ENCODE data around the gene BPNT1. TPM values are rescaled to one million over a fixed set of nuclear protein-coding genes. Genes with fewer than 3 reads are reported as not detected.

Gene BPNT1
- total RNA-seq, 2 experiments from 2014 or later: 1.1 to 2.5 TPM

GRCh38 chr1:220031287-220031686 is 58.3 kb downstream of the BPNT1 start:
- POLR2A ChIA-PET: interaction anchor here (1.5 kb wide), 1 partner anchor 58 kb away, joined by 5 read pairs; the partner anchor contains the start of gene BPNT1
- TF ChIP-seq CTCF (IDR thresholded peaks at IDR 0.05): no peak
- H3K27ac Mint-ChIP-seq: no peak overlapping the region
- ATAC-seq (ENCODE audit: poor library complexity) (no peak), DNase-seq (no peak)
- Histone ChIP-seq H3K27me3 (ENCODE audit: control insufficient read depth in 1 of 2, insufficient read depth in 2 of 2, low read length in 2 of 2) (no peaks in the 10 kb centered on the region), H3K9me3 (ENCODE audit: control insufficient read depth in 1 of 2, insufficient read depth in 1 of 2, low read length in 2 of 2) (no peaks in the 10 kb centered on the region), H3K27ac (ENCODE audit: low read depth in 1 of 2, low read length in 2 of 2) (no peak overlapping the region), H3K4me3 (ENCODE audit: low read length) (no peak overlapping the region), H3K36me3 (ENCODE audit: insufficient read depth, low read length) (peaks cover 54% of the 10 kb centered on the region), H3K4me1 (ENCODE audit: insufficient read depth, low read length) (no peaks in the 10 kb centered on the region)
- no peaks in the 10 kb centered on the region for H3K9me3 Mint-ChIP-seq
- H3K36me3 Mint-ChIP-seq (ENCODE audit: low read depth): peaks cover 81% of the 10 kb centered on the region
- H3K27me3 Mint-ChIP-seq: no peaks in the 10 kb centered on the region
- CTCF ChIA-PET: no interaction called here
- intact Hi-C loops (cut with DNase I, micrococcal nuclease): no loop called here
- no peak overlapping the region for H3K4me3 Mint-ChIP-seq
- H3K4me1 Mint-ChIP-seq (ENCODE audit: low read depth): peaks cover 6% of the 10 kb centered on the region

GRCh38 chr1:220028346-220028895 is 61.2 kb downstream of the BPNT1 start:
- H3K27ac Mint-ChIP-seq: no peak overlapping the region
- CTCF ChIA-PET: interaction anchor here (1.2 kb wide), 1 partner anchor 18 kb away, joined by 3 read pairs; the partner anchor contains the start of gene EPRS1

GRCh38 chr1:220019071-220019470 is 70.5 kb downstream of the BPNT1 start:
- CTCF ChIA-PET: no interaction called here
- Histone ChIP-seq H3K36me3 (ENCODE audit: insufficient read depth, low read length) (peaks cover 71% of the 10 kb centered on the region), H3K4me1 (ENCODE audit: insufficient read depth, low read length) (no peaks in the 10 kb centered on the region), H3K4me3 (ENCODE audit: low read length) (no peak overlapping the region), H3K27ac (ENCODE audit: low read depth in 1 of 2, low read length in 2 of 2) (no peak overlapping the region), H3K27me3 (ENCODE audit: control insufficient read depth in 1 of 2, insufficient read depth in 2 of 2, low read length in 2 of 2) (no peaks in the 10 kb centered on the region), H3K9me3 (ENCODE audit: control insufficient read depth in 1 of 2, insufficient read depth in 1 of 2, low read length in 2 of 2) (no peaks in the 10 kb centered on the region)
- no peak for DNase-seq
- intact Hi-C loops (cut with DNase I, micrococcal nuclease): no loop called here
- no peak for ATAC-seq (ENCODE audit: poor library complexity)
- Mint-ChIP-seq H3K4me1 (ENCODE audit: low read depth) (no peaks in the 10 kb centered on the region), H3K4me3 (no peak overlapping the region), H3K36me3 (ENCODE audit: low read depth) (peaks cover 97% of the 10 kb centered on the region), H3K9me3 (no peaks in the 10 kb centered on the region), H3K27me3 (no peaks in the 10 kb centered on the region), H3K27ac (no peak overlapping the region)
- POLR2A ChIA-PET: no interaction called here
- no peak for TF ChIP-seq CTCF (IDR thresholded peaks at IDR 0.05)

More at GRCh38 chr1:220028346-220028895, 61.2 kb downstream of the BPNT1 start:
- no peak for TF ChIP-seq CTCF (IDR thresholded peaks at IDR 0.05)
- H3K4me1 ChIP-seq (ENCODE audit: insufficient read depth, low read length): no peaks in the 10 kb centered on the region
- POLR2A ChIA-PET: no interaction called here
- peaks cover 67% of the 10 kb centered on the region for H3K36me3 ChIP-seq (ENCODE audit: insufficient read depth, low read length)
- no peak overlapping the region for H3K27ac ChIP-seq (ENCODE audit: low read depth in 1 of 2, low read length in 2 of 2)
- H3K9me3 ChIP-seq (ENCODE audit: control insufficient read depth in 1 of 2, insufficient read depth in 1 of 2, low read length in 2 of 2): no peaks in the 10 kb centered on the region
- Mint-ChIP-seq H3K9me3 (no peaks in the 10 kb centered on the region), H3K4me3 (no peak overlapping the region), H3K36me3 (ENCODE audit: low read depth) (peaks cover 84% of the 10 kb centered on the region), H3K4me1 (ENCODE audit: low read depth) (no peaks in the 10 kb centered on the region), H3K27me3 (no peaks in the 10 kb centered on the region)
- H3K27me3 ChIP-seq (ENCODE audit: control insufficient read depth in 1 of 2, insufficient read depth in 2 of 2, low read length in 2 of 2): no peaks in the 10 kb centered on the region
- no peak for DNase-seq
- no peak overlapping the region for H3K4me3 ChIP-seq (ENCODE audit: low read length)
- no peak for ATAC-seq (ENCODE audit: poor library complexity)
- intact Hi-C loops (cut with DNase I, micrococcal nuclease): no loop called here

Data from CD4-positive, alpha-beta T cell (primary cell).